Right forelimb (tissue), 1 donor: ENCODE results near the gene ZNF79.

Source experiments
- DNase-seq: peaks from one replicate; pipeline ENCODE4 v3.0.0-alpha.2; 2018

Gene ZNF79

DNA sequence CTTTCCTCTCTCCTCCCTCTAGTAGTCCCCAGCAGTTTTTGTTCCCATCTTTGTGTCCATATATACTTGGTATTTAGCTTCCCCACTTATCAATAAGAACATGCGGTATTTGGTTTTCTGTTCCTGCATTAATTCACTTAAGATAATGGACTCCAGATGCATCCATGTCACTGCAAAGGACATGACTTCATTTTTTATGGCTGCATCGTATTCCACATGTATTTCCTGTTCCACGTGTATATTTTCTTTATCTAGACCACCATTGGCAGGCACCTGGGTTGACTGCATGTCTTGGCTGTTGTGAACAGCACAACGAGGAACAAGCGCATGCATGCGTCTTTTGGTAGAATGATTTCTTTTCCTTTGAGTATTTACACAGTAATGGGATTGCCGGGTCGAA lies 6.2 kb downstream of the ZNF79 start:
- no peak for DNase-seq

DNA sequence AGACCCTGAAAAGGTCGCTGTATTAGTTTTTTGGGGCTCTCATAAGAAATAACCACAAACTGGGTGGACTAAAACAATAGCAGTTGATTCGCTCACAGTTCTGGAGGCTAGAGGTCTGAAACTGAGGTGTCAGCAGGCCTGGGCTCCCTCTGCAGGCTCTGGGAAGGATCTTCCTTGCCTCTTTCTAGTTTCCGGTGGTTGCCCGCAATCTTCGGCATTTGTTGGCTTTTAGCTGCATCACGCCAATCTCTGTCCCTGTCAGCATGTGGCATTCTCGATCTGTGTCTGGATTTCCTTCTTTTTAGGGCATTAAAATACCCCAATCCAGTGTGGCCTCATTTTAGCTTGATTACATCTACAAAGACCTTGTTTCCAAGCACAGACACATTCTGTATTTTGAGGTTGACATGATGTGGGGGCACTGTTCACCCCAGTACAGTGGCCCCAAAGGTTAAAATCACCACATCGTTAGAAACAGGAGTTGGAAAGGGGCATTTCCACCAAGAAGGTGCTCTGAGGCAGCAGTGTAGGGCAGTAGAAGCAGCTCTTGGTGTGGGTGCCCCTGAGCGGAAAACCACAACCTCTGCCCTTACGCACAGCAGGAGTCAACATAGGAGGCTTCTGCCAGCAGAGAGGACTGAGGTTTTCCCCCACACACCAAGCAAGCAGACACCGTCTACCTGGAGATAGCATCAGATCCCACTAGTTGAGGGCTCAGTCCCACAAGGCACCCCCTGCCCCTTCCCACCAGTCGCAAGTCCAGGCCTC lies 13.5 kb downstream of the ZNF79 start:
- DNase-seq, result no peak

DNA sequence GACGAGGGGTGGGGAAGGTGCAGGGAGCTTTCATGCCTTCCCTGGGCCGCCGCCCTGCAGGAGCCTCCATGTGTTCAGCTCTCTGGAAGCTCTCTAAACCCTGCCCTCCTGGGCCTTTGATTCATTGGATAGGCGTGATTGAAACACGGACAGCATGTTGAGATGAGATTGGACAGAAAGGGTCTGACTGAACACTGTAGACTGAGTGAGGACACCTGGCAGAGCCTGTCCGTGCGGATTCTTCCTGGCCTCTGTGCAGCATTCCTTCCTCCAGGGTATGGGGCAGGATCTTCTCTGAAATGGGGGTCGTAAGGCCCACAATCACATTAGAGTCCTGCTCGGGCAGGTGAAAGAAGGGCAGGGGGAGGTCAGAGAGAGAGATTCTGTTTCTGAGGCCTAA lies 14.2 kb downstream of the ZNF79 start:
- DNase-seq, result no peak

- DNase-seq, result no peak
Measured at GRCh38 chr9:127444283-127444920, 20.2 kb downstream of the ZNF79 start.

- DNase-seq, result no peak
Measured at GRCh38 chr9:127444921-127445850, 21.0 kb downstream of the ZNF79 start.

GRCh38 chr9:127445851-127446712 lies 21.9 kb downstream of the ZNF79 start:
- no peak for DNase-seq

DNA sequence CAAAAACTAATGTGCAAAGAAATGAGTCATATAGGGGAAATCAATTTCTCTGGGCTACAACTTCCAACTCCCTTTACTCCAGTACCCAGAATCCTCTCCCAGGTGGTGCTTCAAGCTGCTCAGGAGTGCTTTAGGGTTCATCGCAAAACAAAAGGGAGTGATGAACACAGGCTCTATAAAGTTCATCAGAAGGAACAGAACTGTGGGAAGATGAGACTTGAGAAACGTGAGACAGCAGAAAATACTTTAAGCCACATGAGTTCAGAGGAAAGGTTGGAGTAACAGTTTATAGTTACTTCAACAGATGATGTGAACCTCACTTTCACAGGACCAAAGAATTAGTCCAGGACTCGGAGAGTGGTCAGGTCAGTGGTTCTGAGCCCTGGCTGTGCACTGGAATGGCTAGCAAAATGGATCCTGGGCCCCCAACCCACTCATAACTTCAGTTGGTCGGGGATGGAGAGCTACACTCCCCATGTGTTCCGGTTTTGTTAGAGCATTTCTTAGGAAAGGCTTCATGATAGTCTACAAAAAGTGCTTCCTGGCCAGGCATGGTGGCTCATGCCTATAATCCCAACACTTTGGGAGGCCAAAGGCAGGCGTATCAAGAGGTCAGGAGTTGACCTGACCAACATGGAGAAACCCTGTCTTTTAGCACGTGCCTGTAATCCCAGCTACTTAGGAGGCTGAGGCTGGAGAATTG lies 22.7 kb downstream of the ZNF79 start:
- DNase-seq, result no peak

- DNase-seq, result no peak
Measured at GRCh38 chr9:127447416-127448111, 23.4 kb downstream of the ZNF79 start.

- no peak for DNase-seq
Measured at GRCh38 chr9:127448112-127448805, 24.1 kb downstream of the ZNF79 start.

GRCh38 chr9:127449332-127449966 lies 25.3 kb downstream of the ZNF79 start:
- DNase-seq, result no peak

- no peak for DNase-seq
Measured at GRCh38 chr9:127450243-127450760, 26.1 kb downstream of the ZNF79 start.

DNA sequence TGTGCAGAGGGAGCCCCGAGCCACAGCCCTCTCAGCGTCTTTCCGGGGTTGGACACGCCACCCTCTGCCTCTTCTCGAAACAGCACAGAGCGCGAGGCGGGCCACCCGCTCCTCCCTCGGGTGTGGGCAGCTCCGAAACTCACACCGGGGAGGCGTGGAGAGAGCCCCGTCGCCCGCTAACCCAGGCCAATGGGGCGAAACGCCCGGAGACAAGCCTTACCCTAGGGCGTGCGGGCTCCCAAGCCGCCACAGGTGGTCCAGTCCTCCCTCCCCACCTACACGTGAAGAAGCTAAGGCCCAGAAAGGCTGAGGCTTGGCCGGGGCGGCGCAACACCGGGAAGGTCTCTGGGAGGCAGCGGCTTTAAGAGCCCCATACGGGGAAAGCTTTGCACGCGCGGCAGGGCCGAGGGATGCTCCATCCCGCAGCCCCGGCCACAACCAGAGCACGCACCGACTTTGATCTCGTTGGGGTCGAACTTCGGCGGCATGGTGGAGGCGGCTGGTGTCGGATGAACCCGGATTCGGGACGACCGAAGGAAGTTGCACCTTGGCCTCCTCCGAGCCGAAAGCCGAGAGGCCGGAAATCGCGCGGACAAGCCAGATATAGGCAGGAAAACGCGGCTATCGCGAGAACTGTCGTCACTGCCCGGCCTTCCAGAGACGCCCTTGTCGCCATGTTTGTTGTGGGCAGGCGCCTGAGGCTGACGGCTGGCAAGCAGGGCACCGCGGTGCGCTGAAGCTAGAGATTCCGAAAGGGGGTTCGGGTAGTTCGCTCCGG lies 26.8 kb downstream of the ZNF79 start, which contains the start of the genes LRSAM1 and RPL12:
LRSAM1 (plus strand) TSS at position 681 of the 778 bp plus-strand sequence. CDS start 3,018 bp downstream, outside the sequence.
RPL12 (minus strand) TSS at position 577 of the 778 bp plus-strand sequence; CDS start at position 488, 89 bp downstream.
- DNase-seq, result peak; percentile 99

- no peak for DNase-seq
Measured at GRCh38 chr9:127451608-127451857, 27.4 kb downstream of the ZNF79 start.

- DNase-seq, result peak; percentile 64
Measured at GRCh38 chr9:127451858-127452656, 27.9 kb downstream of the ZNF79 start.

GRCh38 chr9:127452691-127453090 lies 28.5 kb downstream of the ZNF79 start:
- no peak for DNase-seq

DNA sequence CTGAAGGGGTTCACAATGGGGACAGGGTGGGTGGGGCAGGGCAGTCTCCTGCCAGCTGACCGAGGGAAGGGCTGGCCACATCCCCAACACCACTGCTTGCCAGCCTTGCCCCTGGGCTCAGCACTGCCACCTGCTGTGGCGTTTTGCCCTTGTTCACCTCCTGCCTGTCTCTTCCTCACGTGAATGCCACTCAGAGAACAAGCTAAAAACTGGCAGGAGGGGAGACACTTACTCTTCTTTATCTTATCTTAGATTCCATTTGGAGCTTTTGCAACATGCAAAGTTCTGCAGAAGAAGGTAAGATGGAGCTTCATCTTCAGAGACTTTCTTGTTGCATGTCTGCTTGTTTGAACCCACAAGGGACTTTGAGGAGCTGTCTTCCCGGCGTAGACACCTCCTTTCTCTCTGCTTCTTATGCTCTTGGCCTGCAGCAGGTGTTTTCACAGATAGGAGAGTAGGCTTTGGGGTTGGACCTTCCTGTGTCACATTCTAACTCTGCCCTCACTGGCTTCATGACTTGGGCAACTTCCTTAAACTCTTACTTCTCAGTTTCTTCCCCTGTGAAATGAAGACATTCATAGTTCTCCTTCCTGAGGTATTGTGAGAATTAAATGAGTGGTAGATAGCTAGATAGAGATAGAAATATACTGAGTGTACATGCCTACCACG lies 31.3 kb downstream of the ZNF79 start:
- DNase-seq, result no peak

DNA sequence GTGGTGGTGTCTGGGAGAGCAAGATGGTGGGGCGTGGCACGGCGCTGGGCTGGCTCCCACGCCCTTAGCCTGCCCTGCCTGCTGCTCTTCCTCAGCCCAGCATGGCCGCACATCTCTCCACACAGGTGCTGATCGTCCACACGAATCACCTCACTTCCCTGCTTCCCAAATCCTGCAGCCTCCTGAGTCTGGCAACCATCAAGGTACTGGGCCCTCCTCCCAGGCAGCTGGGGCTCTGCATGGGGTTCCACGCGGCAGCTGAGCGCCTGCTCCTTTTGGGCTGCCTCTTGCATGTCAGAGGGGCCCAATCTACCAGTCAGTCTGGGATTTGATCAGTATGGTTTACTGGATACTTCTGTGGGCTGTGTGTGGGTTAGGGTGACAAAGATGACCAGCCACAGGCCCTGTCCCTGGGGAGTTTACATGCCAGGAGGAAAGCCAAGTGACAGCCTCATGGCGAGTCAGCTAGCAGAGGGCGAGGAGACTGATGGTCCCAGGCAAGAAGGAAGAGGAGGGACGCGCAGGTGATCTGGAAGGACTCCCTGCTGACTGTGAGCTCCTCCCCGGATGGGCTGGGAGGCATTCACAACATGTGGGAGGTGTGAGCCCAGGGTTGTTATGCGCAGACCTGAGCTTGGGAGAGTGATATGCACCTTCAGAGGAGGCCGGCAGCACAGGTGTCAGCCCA lies 33.2 kb downstream of the ZNF79 start:
- no peak for DNase-seq
